Activated CD8-positive, alpha-beta memory T cell treated with anti-CD3 and anti-CD28 coated beads, Interleukin-2, amount 50 U/mL, for 48 hours (primary cell): Measurements from ENCODE around the gene BANK1.

ENCODE experiments used
- DNase-seq: peaks from one replicate; pipeline ENCODE4 v3.0.0-alpha.2; 2020

BANK1 gene

DNA sequence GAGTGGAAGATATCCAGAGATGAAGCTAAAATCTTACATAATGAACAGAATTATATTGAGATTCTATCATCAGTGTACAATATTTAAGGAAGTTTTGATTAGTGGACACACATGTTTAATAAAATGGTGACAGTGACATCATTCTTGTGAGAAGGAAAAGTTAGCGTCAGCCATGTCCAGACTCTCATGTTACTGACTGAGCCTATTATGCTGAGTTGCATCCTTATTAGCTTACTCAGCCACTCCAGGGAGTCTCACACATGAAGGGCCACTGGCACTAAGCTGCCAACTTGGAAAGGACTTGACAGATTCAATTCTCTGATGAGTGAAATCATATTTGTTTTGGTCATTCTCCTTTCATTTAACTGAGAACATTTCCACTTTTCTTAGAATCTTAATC lies 170.6 kb downstream of the BANK1 start:
- no peak for DNase-seq

DNA sequence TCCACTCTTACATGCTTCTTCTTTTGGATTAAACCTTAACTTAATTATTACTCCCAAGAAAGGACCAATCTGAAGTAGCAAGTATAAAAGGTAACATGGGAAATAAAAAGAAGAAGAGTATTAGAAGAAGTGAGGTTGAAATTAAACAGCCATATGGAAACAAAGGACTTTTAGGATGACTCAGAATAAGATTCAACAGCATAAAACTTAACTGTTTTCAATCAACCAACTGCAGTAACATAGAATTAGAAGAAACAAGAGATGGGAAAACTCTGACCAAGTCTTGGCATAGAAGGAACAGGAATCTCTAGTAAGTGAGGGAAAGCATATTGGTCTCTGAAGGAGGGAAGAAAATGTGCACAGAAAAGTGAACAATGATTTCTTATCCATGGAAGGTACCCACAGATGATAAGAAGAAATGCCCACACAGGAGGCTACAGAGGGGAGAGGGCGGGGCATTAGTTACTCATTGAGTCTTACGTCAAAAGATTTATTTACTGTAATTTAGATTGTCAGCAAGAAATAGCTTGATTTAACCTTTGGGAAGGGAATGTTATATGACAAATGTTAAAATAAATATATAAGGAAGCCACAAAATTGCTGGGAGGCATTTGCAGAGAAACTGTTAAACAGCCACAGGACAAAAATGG lies 177.3 kb downstream of the BANK1 start:
- no peak for DNase-seq

DNA sequence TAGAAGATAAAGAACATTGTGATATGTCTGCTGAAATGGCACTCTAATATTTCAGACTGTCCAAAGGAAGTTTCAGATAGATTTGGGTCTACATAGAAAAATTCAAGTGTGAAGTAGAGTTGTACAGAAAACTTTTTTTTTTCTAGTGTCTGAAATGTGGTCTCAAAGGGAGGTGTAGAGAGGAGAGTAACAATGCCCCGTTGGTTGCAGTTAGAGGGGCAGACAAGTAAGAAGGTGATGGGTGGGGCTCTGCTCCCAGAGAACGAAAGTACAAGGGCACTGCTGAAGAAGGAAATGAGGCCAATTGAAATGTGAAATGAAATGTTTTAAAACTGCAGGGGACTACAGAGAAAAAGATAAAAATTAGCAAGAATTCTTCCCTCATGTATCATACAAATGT lies 177.8 kb downstream of the BANK1 start:
- DNase-seq, result no peak

DNA sequence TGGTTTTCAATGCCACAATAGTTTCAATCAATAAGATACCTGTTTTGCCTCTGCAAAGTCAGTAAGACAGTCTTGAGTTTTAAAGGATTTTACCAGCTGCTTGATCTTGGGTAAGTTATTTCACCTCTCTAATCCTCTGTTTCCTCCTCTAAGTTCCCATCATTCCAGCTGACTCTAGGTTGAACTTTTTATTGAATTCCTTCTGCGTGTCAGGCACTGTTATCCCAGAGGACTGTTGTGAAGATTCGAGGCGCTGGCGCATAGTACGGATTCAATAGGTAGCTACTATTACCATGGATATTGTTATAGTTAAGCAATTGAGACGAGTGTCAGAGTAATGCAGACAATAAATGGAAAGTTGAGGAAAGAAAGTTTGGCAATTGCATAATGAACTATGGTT lies 179.4 kb downstream of the BANK1 start:
- no peak for DNase-seq

DNA sequence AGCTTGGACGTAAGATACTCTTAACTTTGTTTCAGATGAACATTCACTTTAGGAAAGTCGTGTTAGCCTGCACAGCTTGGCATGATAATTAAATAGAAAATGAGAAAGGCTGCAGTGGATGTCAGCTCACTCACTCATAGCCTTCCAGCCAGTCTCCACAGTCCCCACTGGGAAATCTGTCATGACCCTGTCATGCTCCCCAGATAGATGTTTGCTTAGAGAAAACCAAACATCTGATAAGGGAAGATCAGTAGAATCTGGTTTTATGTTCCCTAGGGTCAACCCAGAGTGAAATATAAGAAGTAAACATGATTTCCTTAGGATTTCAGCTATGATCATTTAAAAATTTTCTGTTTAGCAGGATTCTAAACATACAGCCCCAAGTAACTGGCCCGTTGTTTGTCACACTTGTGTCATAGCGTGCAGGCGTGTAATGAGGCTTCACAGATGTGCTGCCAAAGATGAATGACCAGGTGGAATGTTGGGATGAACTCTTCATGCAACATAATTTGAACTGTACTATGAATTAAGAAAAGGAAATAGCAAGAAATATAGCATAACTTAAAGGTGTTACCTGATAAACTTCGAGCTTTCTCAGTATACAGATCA lies 180.1 kb downstream of the BANK1 start:
- DNase-seq, result no peak

DNA sequence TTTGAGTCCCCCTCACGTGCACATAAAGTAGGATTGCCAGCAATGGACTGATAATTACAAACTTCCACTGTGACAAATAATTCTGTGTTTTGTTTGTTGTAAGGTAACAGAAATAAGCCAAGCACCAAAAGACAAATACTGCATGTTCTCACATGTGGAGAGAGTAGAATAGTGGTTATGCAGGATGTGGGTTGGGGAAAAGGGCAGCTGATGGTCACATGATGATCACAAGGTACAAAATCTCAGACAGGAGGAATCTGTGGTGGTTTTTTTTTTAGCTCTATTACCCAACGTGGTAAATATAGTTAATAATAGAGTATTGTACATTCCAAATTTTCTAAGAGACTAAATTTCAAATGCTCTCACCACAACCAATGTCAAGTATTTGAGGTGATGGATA lies 182.3 kb downstream of the BANK1 start:
- no peak for DNase-seq

DNA sequence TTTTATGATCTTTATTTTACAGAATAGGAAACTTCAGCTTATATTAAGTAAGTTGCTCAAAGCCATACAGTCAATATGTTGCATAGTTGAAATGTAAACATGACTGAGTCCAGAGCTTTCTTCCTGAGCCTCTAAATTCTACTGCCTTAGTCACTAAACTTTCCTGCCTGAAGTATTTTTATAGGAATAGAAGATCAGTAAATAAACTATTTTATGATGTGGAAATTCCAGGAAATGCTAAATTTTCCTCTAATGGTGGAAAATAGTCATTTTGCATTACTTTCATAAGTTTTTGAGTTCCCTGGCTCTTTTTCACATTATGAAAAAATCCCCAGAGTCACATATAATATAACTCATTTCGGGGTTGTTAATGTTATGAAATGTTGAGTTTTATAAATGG lies 182.8 kb downstream of the BANK1 start:
- DNase-seq, result no peak

DNA sequence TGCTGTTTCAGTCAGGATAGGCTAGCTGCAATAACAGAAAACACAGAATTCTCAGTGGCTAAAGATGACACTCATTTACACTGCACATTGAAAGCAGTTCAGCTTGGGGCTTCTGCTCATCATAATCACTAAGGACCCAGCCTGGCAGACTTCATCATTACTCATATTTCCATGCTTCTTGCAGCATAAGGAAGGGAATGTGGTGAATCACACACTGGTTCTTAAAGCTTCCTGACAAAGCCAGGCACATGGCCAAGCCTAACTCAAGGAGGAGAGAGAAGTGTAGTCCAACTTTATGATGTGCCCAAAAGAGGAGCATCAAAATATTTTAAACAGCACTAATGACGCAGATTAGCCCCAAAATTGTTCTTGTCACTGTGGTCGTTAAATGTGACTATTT lies 186.5 kb downstream of the BANK1 start:
- no peak for DNase-seq

DNA sequence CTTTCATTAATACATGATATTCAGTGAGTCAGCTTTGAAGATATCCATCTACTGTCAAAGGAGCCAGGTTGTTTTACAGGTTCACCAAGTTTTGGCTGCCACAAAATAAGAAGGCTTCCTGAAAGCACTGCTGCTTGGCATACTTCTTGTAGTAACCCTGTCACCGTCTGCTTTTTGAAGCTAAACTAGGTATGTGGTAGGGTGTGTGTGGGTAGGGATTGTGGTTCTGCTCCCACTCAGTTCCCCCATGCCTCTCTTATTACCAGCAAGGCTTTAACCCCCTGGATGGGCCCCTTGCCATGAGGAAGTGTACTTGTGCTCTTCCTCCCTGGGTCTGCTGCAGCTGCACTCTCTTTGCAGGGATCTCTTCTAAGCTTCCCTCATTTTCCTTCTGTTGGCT lies 191.2 kb downstream of the BANK1 start:
- no peak for DNase-seq

DNA sequence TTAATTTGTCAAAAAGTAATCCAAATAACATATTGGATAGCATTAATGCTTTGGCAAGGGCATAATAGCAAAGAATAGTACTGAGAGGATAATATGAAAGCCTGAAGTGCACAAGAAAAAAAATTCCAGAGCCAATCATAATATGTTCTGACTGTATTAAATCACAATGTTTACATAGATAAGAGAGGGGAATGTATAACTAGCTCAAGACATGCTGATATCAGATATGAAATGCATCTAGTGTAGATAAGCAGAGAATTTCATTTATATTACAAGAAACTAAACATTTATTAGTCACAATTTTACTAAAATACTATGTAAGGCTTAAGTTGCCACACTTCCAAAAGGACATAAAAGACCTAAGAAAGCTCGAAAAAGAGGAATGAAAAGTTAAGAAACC lies 193.3 kb downstream of the BANK1 start:
- no peak for DNase-seq

DNA sequence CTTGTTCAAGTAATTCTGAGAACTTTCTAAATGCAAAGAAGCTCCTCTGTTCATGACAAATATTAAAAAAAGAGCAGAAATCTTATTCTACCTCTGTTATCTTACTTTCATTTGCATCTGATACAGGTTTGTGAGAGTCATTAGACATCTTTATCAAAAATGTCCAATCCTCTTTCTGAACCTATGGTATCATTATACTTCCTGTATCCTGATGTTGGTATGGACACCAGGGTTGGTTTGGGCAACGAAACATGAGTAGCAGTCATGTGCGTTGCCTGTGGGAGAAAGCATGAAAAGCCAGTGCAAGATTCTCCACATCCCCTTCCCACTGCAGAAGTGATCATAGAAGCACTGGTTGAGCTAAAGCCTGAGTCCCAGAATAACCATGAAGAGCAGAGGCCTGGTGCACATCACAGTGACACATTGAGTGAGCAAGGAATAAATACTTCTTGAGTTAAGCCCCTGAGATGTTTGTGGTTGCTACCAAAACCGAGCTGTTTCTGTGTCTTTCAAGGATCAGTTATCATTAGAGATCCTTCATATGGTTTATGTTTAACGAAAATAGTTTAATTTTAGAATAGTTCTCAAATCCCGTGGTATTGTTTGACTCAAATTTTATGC lies 197.2 kb downstream of the BANK1 start:
- no peak for DNase-seq

DNA sequence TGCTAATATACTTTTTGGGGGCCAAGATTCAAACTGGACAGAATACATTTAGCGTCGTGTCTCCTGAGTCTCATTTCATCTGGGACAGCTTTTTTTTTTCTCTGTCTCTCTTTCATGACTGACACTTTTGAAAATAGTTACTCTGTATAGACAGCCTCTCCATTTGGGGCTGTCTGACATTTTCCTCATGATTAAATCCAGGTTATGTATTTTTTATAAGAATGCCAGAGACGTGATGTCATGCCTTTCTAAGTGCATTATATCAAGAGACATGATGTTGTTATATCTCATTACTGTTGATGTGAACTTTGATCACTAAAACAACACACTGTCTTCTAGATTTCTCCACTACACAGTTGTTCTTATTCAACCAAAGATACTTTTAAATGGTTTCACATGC lies 199.0 kb downstream of the BANK1 start:
- no peak for DNase-seq

DNA sequence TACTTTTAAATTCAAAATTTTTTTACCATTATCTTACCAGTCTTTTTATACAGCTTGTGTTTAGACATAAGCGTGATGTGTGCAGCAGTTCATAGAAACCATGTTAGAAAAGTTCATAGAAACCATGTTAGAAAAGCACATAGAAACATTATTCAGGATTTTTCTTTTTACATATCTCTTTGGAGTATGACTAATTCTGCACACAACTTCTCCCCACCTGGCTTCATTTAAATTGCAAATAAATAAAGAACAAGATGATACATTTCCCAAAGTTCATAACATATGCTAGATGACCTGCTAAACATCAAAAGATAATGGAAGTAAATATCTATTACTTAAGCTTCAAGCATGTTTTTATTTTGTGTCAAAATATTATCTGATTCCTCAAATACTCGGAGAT lies 201.9 kb downstream of the BANK1 start:
- no peak for DNase-seq

DNA sequence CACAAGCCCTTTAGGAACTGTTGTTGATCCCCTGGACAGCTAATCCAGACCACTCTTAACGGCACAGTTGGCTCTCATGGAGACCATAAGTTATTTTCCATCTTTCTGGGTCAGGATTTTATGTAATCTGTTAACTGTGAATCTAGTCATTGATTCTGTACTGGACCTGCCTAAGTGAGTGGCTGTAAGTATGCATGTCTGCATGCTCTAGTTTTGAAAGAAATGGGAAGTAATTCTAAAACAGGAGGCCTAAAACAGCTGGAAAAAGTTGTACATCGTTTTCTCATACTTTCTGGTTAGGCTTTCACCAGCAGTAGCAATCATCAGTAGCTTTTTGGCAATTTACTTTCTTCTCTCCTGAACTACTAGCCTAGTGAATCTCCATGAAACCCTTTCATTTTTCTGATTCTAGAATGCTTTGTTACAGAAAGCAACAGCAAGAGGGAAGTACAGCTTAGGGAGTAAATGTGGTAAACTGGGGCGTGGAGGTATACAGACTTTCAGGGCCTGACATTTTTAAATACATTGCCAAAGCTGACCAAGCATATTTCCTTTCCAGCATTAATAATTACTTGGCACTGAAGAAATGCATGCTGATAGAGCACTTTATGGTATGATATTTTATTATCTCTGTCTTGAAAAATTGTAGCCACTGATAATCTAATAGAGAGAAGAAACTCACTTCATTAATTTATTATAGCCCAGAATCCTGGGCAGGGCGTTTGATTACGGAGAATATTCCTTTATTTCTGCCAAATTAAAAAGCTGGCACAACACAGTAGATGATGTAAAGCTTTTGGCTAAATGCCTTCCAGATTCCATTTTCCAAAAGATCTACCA lies 202.7 kb downstream of the BANK1 start:
- no peak for DNase-seq

DNA sequence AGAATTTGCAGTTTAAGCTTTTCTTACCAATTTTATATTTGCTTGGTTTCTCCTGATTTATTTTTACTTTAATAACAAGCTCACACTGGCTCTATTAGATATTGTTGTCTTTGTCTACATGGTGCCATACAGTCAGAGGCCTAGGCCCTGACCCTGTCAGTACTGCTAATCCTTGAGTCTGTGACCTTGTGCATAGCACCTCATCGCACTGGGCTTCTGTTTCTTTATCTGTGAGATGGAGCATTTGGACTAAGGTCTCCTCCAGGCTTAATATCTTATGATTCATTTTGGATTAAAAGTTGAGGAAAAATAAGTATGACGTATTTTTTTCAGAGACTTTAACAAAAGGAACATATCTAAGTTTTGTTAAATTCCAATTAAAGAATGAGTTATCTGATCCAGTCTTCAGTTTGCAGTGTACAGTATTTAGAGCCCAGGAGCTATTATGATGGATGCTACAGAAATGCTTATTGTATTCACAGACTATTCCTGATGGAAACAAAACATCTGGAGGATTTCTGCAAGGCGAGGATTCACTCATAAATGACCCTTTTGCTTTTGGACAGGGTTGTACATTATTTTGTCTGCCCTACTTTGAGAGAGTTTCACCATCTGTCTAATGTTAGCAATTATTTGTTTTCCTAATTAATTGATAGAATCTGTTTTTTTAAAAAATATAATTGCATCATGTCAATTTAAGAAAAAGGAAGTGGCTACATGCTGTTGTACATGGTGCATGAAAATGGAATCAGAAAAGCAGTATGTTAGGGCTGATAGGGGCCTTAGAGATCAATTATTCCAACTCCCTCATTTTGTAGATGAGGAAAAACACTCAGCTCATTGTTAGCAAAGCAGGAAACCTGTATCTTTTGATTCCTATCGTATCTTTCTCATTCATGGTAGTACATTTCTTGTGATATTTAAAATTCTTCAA lies 203.6 kb downstream of the BANK1 start:
- DNase-seq, result no peak

DNA sequence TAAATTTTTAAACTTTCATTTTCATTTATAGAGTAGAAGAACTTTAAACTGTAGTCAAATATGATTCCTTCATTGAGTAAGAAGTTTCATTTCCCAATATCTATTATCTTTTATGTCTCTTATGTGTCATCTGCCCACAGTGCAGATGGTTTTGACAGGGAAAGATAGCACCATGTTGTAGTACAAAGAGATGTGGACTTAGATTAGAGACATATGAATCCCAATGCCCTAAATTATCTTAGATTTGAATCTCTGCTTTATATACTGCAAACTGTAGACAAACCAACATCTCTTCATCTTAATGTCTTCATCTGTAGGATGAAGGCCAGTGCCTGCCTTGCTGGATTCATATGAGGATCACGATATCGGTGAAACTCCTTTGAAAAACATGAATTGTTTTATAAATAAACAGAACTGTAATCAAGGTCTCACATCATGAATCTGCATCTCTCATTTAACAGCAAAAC lies 217.5 kb downstream of the BANK1 start:
- no peak for DNase-seq

DNA sequence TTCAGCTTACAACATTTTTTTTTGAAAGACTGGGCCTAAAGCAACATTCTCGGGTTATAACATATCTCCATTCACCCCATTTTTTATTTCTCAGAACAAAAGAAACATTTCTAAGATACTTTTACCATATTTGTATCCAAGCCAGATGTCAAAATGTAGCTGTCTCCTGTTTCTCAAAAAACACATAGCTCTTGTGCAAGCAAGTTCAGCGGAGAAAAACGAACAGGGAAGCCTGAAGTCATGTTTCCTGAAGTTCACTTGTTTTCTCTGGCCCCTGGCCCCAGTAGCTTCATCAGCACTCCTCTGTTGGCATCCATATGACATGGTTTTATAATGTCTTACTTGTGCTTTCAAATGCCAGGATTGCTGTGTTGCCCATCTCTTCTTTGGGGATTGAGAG lies 218.2 kb downstream of the BANK1 start:
- no peak for DNase-seq

DNA sequence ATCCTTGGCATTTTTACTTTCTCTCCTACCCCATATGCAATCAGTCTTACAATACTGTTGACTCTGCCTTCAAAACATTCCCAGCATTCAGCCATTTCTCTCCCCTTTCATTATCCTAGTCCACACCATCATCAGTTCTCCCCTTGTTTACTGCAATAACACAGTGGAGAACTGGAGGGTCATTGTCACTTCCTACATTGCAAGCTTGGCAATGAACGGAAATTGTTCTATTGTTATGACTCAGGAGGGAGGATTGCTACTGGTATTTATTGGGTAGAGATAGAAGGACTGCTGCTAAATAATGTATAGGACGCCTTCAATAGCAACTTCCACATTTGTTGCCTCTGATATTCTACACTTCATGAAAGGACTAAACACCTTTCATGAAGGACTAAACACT lies 231.8 kb downstream of the BANK1 start:
- no peak for DNase-seq

DNA sequence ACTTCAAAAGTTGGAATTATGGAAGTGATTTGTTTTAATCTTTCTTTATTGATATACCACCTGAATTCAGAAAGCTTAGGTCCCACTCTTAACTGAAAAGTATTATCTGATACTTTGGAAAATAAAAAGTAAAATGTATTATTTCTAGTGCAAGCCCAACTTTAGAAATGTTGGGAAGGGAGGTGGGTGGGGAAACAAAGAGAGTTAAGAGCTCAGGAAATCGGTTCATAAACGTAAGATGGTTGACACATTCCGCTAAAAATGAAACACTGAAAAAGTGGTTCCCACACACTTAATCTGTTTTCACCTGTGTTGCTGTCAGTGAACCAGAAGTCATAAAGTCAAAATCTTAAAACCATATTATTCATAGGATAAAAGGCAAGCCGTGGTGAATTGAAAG lies 237.4 kb downstream of the BANK1 start:
- DNase-seq, result no peak

DNA sequence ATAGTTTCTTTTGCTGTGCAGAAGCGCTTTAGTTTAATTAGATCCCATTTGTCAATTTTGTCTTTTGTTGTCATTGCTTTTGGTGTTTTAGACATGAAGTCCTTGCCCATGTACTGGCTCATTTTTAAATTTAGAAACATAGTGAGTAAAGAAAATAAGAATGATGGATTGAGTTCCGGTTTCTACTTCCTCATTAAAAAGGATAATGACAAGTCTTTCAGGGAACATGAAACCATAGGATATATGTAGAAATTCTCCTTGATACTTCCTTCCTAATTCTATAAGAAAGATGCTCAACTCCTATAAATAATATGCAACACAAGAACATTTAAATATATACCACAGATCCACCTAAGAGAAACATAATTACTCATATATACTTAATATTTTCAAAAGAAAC lies 240.9 kb downstream of the BANK1 start:
- DNase-seq, result no peak

DNA sequence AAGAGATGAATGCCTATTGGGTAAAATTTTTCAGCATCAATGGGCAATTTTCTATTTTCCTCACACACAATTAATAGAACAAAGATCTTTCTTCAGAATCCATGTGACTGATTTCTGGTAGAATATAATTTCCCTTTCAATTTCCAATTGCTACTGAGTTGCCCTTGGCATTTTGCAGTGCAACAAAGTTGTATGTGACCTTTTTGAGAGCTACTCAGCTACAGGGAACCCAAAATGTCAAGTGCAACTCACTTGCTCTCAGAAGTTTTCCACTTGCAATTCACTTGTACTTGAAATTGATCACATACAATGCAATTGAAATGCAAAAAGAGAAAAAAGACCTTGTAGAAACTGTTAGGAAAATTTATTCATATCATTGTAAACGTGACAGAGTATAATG lies 245.5 kb downstream of the BANK1 start:
- DNase-seq, result no peak

DNA sequence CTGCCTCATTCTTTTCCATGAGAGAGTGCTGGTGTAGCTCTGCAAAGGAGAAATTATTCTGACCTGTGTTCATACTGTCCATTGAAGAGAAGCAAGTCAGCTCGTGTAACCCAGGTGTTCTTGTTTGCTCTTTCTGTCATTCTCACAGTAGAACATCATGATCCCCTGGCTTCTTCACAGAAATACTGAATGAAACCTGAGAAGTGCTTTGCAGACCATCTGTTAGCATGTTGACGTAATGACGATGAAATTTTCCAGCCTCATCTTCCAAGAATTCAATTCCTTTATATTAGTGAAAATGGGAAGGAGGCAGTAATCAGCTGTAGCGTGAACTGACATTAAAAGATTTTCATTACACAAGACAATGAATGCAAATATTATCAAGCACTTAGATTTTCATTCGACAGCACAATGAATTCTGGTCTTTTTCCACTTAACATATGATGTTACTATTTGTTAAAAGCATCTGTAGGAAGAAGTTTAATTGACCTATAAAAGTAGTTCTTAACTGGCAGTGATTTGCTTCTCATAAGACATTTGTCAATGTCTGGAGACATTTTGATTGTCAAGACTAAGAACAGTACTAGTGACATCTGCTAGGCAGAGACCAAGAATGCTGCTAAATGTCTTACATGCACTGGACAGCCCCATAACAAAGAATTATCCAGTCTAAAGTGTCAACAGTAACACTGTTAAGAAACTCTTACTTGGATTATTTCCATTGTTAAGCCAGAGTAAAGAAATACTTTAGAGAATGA lies 246.3 kb downstream of the BANK1 start:
- no peak for DNase-seq
